22Rv1 (cell line): ENCODE data around the gene PHF13.

Experiments used
- ZFX ChIP-seq: fragments of 450-650 bp; IDR thresholded peaks from 2 replicates; pipeline ENCODE4 v1.6.1; 2017; ENCODE audit warnings: antibody characterized with exemption, borderline replicate concordance
- TF ChIP-seq, protein P1 (sequence below): fragments of 450-650 bp; IDR thresholded peaks from 2 replicates; pipeline ENCODE4 v1.5.1; 2017; ENCODE audit warnings: mild to moderate bottlenecking

DNA sequence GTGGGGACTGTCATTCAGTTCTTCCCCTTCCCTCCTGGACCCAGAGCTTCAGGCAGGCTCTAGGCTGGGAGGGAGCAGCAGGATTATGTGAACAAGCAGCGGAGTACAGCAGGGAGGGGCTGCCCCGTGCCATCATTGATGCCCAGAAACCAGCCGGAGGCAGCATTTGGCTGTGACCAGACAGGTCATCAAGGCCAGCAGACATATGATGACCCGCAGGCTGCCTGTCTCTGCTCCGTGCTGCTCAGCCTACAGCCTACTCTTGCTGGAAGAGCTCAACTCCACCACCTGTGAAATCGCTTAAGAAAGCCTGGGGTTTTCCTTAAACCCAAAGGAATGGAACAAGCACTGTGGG, 15.8 kb upstream of the PHF13 start:
- TF ChIP-seq, protein P1, sequence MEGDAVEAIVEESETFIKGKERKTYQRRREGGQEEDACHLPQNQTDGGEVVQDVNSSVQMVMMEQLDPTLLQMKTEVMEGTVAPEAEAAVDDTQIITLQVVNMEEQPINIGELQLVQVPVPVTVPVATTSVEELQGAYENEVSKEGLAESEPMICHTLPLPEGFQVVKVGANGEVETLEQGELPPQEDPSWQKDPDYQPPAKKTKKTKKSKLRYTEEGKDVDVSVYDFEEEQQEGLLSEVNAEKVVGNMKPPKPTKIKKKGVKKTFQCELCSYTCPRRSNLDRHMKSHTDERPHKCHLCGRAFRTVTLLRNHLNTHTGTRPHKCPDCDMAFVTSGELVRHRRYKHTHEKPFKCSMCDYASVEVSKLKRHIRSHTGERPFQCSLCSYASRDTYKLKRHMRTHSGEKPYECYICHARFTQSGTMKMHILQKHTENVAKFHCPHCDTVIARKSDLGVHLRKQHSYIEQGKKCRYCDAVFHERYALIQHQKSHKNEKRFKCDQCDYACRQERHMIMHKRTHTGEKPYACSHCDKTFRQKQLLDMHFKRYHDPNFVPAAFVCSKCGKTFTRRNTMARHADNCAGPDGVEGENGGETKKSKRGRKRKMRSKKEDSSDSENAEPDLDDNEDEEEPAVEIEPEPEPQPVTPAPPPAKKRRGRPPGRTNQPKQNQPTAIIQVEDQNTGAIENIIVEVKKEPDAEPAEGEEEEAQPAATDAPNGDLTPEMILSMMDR = no peak
- no peak for TF ChIP-seq ZFX
